HepG2 (cell line): Measurements from ENCODE around the gene GPBAR1.

Source experiments
- ARNTL ChIP-seq: sonication (generic); formaldehyde crosslinking; IDR thresholded peaks from 2 replicates; pipeline ENCODE4 v1.4.0; 2020; ENCODE audit warnings: mild to moderate bottlenecking, missing genetic modification reagents
- HDAC2 ChIP-seq: sonication (generic); formaldehyde crosslinking; IDR thresholded peaks from 2 replicates; pipeline ENCODE4 v1.4.0; 2020; ENCODE audit warnings: missing genetic modification reagents
- POLR2A ChIP-seq, 2 experiments: IDR thresholded peaks; 2 replicates each; pipeline ENCODE4 v1.6.1; 2011; ENCODE audit warnings: low read depth in 2 of 2, low read length in 2 of 2, mild to moderate bottlenecking in 1 of 2, moderate library complexity in 1 of 2; ENCODE audit not compliant: insufficient read depth in 1 of 2

GRCh38 chr2:218272531-218273212 lies 11.9 kb downstream of the GPBAR1 start:
- TF ChIP-seq ARNTL (CRISPR knock-in tag) (no peak), POLR2A (IDR thresholded peaks at IDR 0.05; ENCODE audit: insufficient read depth in 1 of 2, low read depth in 2 of 2, low read length in 2 of 2) (peak; percentile 22; a peak in 1 of 4 replicates), HDAC2 (CRISPR knock-in tag) (no peak)
